Stimulated activated CD8-positive, alpha-beta memory T cell treated with anti-CD3 and anti-CD28 coated beads, Interleukin-12 subunit alpha, Interleukin-12 subunit beta, amount 100 ng/mL, for 24 hours (primary cell): Measurements from ENCODE around the gene CTDSP1.

ENCODE experiments used
- DNase-seq: peaks from one replicate; pipeline ENCODE4 v3.0.0-alpha.2; 2020; ENCODE audit errors: extremely low read depth

The CTDSP1 gene

GRCh38 chr2:218399391-218400166, at the start of gene CTDSP1:
CTDSP1 (plus strand) TSS chr2:218399868; CDS start chr2:218400091, 223 bp downstream.
- peak; percentile 84 for DNase-seq

- DNase-seq, result no peak
These were observed 45.6 kb upstream of the CTDSP1 start for GRCh38 chr2:218354045-218354444.

- DNase-seq, result no peak
These were observed 44.7 kb upstream of the CTDSP1 start for GRCh38 chr2:218354850-218355443.

- no peak for DNase-seq
These were observed 42.2 kb upstream of the CTDSP1 start for GRCh38 chr2:218357236-218358177.

- no peak for DNase-seq
These were observed 39.2 kb upstream of the CTDSP1 start for GRCh38 chr2:218360453-218360852.

GRCh38 chr2:218362606-218363005, 37.1 kb upstream of the CTDSP1 start:
- DNase-seq, result no peak

GRCh38 chr2:218363736-218364135, 35.9 kb upstream of the CTDSP1 start:
- DNase-seq, result no peak

GRCh38 chr2:218364196-218364595, 35.5 kb upstream of the CTDSP1 start:
- no peak for DNase-seq

- DNase-seq, result no peak
These were observed 32.9 kb upstream of the CTDSP1 start for GRCh38 chr2:218366621-218367414.

- peak; percentile 44 for DNase-seq
These were observed 32.1 kb upstream of the CTDSP1 start for GRCh38 chr2:218367415-218368149.

- DNase-seq, result no peak
These were observed 31.5 kb upstream of the CTDSP1 start for GRCh38 chr2:218368150-218368528.

- DNase-seq, result no peak
These were observed 31.0 kb upstream of the CTDSP1 start for GRCh38 chr2:218368621-218369153.

GRCh38 chr2:218369330-218369729, 30.3 kb upstream of the CTDSP1 start:
- DNase-seq, result no peak

- no peak for DNase-seq
These were observed 29.1 kb upstream of the CTDSP1 start for GRCh38 chr2:218370410-218371063.

GRCh38 chr2:218371983-218372350, 27.7 kb upstream of the CTDSP1 start:
- no peak for DNase-seq

- no peak for DNase-seq
These were observed 24.9 kb upstream of the CTDSP1 start for GRCh38 chr2:218374795-218375194.

- no peak for DNase-seq
These were observed 24.5 kb upstream of the CTDSP1 start for GRCh38 chr2:218375212-218375611.

GRCh38 chr2:218378053-218378452, 21.6 kb upstream of the CTDSP1 start:
- no peak for DNase-seq

GRCh38 chr2:218381916-218382366, 17.7 kb upstream of the CTDSP1 start, which contains the start of gene SLC11A1:
SLC11A1 (plus strand) TSS chr2:218382273; CDS start chr2:218382369, 96 bp downstream.
- DNase-seq, result no peak

GRCh38 chr2:218382785-218383184, 16.9 kb upstream of the CTDSP1 start:
- no peak for DNase-seq
